ENCODE data around the gene MAPT.

GRCh38 chr17:45854209-45854608 is 40.1 kb upstream of the MAPT start:
- TF ChIP-seq CTCF (IDR thresholded peaks at IDR 0.05; ENCODE audit: poor library complexity) (no peak), EZH2 (IDR thresholded peaks at IDR 0.05; ENCODE audit: borderline replicate concordance) (no peak), EZH2phosphoT487 (IDR thresholded peaks at IDR 0.05; ENCODE audit: low read depth, severe bottlenecking, unreplicated experiment) (no peak)
